Esophagus (tissue), 2 donors: ENCODE data around the gene SSRP1. TPM values are rescaled to one million over a fixed set of nuclear protein-coding genes. Genes with fewer than 3 reads are reported as not detected.

Experiments
- H3K27ac ChIP-seq, 2 donors: one replicate each; pipeline ENCODE4 v1.5.1; 2013; ENCODE audit warnings: low read depth in 2 of 2, mild to moderate bottlenecking in 2 of 2, inconsistent platforms in 1 of 2, low read length in 1 of 2, moderate library complexity in 1 of 2
- H3K27me3 ChIP-seq, 2 donors: one replicate each; pipeline ENCODE4 v1.6.1; 2013; ENCODE audit warnings: low read length in 2 of 2, control low read depth in 1 of 2, mild to moderate bottlenecking in 1 of 2; ENCODE audit not compliant: insufficient read depth in 2 of 2, control insufficient read depth in 1 of 2
- H3K36me3 ChIP-seq, 2 donors: one replicate each; pipeline ENCODE4 v1.6.1; 2013; ENCODE audit warnings: low read length in 1 of 2; ENCODE audit not compliant: control insufficient read depth in 2 of 2, insufficient read depth in 2 of 2
- H3K4me1 ChIP-seq, 2 donors: one replicate each; pipeline ENCODE4 v1.6.1; 2013; ENCODE audit warnings: low read length in 1 of 2; ENCODE audit not compliant: control insufficient read depth in 2 of 2, insufficient read depth in 2 of 2
- H3K4me3 ChIP-seq, 2 donors: one replicate each; pipeline ENCODE4 v1.5.1; 2013; ENCODE audit warnings: low read length in 2 of 2, mild to moderate bottlenecking in 2 of 2, low read depth in 1 of 2, moderate library complexity in 1 of 2
- H3K9me3 ChIP-seq, 2 donors: one replicate each; pipeline ENCODE4 v1.6.1; 2013; ENCODE audit warnings: mild to moderate bottlenecking in 2 of 2, low read depth in 1 of 2, low read length in 1 of 2, moderate library complexity in 1 of 2; ENCODE audit not compliant: control insufficient read depth in 2 of 2, insufficient read depth in 1 of 2
- WGBS, 2 donors: extraction: QIAGEN DNeasy Blood & Tissue Kit; methylation state at CpG; one replicate each; pipeline ENCODE4 v1.1.7; 2013; 5-methylcytosine and 5-hydroxymethylcytosine counted together
- polyA plus RNA-seq, 2 donors: library from polyadenylated mRNA; stranded (reverse); fragments of 200-250 nt; gene quantifications; one replicate each; pipeline ENCODE4 v1.2.3, GENCODE V29; 2013
- donor health status: healthy with polysubstance abuse.
- donor health status: Bipolar disorder and iron deficiency.

SSRP1 gene
- polyA plus RNA-seq, 2 donors = 18.8 to 67.4 TPM

GRCh38 chr11:57279116-57279515, 56.6 kb downstream of the SSRP1 start:
- Histone ChIP-seq H3K27ac (no peak overlapping the region), H3K9me3 (no peaks in the 10 kb centered on the region), H3K4me3 (no peak overlapping the region), H3K4me1 (peaks cover 0 to 6% of the 10 kb centered on the region in 2 donors), H3K36me3 (no peaks in the 10 kb centered on the region), H3K27me3 (no peaks in the 10 kb centered on the region)
- WGBS, 2 donors = 87 to 88% methylated on average over 5 of the region's 5 CpGs

DNA sequence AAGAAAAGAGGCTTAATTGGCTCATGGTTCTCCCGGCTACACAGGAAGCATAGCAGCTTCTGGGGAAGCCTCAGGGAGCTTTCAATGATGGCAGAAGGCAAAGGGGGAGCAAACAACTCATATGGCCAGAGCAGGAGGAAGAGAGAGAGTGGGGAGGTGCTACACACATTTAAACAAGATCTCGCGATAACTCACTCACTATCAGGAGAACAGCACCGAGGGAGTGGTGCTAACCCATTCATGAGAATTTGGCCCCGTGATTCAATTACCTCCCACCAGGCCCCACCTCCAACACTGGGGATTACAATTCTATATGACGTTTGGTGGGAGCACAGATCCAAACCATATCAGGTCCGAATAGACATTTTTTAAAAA, 57.0 kb downstream of the SSRP1 start:
- Histone ChIP-seq H3K9me3 (peaks cover 0 to 1% of the 10 kb centered on the region in 2 donors), H3K4me1 (peaks cover 0 to 2% of the 10 kb centered on the region in 2 donors), H3K36me3 (no peaks in the 10 kb centered on the region), H3K27ac (no peak overlapping the region), H3K4me3 (no peak overlapping the region), H3K27me3 (no peaks in the 10 kb centered on the region)
- 80 to 85% methylated on average over 7 of the region's 7 CpGs for WGBS, 2 donors

GRCh38 chr11:57277845-57278720, 57.6 kb downstream of the SSRP1 start:
- no peaks in the 10 kb centered on the region for H3K27me3 ChIP-seq
- H3K4me1 ChIP-seq = peaks cover 0 to 2% of the 10 kb centered on the region in 2 donors
- peaks cover 3 to 5% of the 10 kb centered on the region in 2 donors for H3K9me3 ChIP-seq
- WGBS, 2 donors = 9 to 10% methylated on average over 14 of the region's 14 CpGs
- H3K36me3 ChIP-seq = no peaks in the 10 kb centered on the region
- peak overlapping the region; percentile 45 to 67 for H3K27ac ChIP-seq
- no peak overlapping the region for H3K4me3 ChIP-seq

DNA sequence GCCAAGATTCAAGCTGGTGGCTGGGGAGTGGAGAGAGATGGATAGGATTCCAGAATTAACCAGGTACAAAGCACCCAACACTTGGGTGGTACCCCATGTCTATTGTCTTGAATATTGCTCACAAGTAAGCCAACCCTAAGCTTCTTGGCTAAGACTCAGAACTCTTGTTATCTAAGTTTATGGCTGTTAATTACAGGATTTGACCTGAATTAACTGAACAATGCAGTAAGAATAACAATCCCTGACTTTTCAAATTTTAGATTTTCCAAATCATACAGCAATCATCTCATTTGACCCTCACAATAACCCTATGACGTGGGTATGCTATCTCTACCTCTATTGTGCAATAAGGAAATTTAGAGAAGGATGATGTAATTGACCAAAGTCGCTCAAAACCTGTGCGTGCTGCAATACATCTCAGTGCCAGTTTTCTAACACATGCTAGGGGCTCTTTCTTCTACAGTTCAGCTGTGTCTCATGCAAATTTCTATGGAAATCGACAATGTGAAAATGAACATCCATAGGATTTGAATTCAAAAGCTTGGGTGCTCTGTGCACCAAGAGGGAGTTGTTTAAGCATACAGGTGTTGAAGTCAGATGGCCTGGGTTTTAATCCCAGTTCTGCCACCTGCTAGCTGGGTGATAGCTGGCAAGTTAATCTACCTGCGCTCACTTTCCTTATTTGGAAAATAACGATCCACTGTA, 58.6 kb downstream of the SSRP1 start:
- no peaks in the 10 kb centered on the region for H3K27me3 ChIP-seq
- H3K4me3 ChIP-seq = no peak overlapping the region
- H3K27ac ChIP-seq = peak overlapping the region; percentile 31 to 43
- peaks cover 0 to 2% of the 10 kb centered on the region in 2 donors for H3K4me1 ChIP-seq
- 43 to 49% methylated on average over 6 of the region's 6 CpGs for WGBS, 2 donors
- H3K9me3 ChIP-seq = peaks cover 4 to 5% of the 10 kb centered on the region in 2 donors
- H3K36me3 ChIP-seq = no peaks in the 10 kb centered on the region

DNA sequence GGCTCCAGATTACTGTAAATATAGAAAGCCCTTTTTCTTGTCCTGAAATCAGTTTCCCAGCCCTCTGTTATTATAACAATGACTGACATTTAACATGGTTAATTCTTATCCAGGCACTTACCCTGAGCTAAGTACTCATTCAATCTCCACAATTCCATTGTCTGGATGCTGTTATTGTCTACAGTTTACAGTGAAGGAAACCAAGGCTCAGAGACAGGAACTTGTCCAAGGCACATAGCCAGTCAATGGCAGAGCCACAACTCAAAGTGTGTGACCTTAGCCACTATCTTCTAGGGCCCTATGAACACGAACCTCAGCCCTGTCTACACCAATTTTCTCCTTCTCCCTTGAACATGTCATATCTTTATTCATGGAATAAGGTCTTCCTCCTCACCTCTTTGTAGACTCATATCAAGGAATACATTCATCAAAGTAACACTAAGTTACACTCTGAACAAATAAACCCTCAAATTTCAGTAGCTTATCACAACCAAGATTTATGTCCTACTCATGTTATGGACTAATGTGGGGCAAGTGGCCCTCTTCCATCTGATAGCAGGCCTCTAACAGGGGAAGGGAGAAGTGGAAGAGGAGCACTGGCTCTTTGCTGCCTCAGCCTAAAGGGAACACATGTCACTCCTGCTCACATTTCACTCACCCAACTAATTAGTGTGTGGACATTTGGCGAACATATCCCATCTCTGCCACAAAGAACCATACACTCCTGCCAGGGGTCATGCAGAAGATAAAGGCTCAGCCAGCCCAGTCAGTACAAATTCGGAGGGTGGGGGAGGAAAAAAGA, 59.3 kb downstream of the SSRP1 start:
- Histone ChIP-seq H3K27me3 (no peaks in the 10 kb centered on the region), H3K9me3 (peaks cover 4 to 5% of the 10 kb centered on the region in 2 donors), H3K4me1 (peaks cover 0 to 2% of the 10 kb centered on the region in 2 donors), H3K36me3 (no peaks in the 10 kb centered on the region), H3K27ac (peak overlapping the region in 1 of 2 donors; percentile 29), H3K4me3 (no peak overlapping the region)
- WGBS, 2 donors = 70 to 73% methylated on average over 3 of the region's 3 CpGs

Other genes starting within 250 kb of the SSRP1 start
- under 1 TPM; 0.02 to 0.04 TPM for gene LRRC55, start 153.9 kb downstream of the SSRP1 start, polyA plus RNA-seq
- gene APLNR, start 98.6 kb downstream of the SSRP1 start, polyA plus RNA-seq = under 1 TPM; 0.14 to 0.54 TPM
- 100 to 1,000 TPM; 114 to 249 TPM for gene TNKS1BP1, start 10.9 kb downstream of the SSRP1 start, polyA plus RNA-seq
- gene P2RX3, start 2.5 kb upstream of the SSRP1 start, polyA plus RNA-seq = not detected
- gene PRG3, start 45.3 kb upstream of the SSRP1 start, polyA plus RNA-seq = not detected
- under 1 TPM; 0.45 to 0.60 TPM for gene PRG2, start 54.8 kb upstream of the SSRP1 start, polyA plus RNA-seq
- gene SLC43A3, start 91.2 kb upstream of the SSRP1 start, polyA plus RNA-seq = 10 to 100 TPM; 24.0 to 28.9 TPM
- under 1 TPM; 0.20 to 0.49 TPM for gene RTN4RL2, start 124.6 kb upstream of the SSRP1 start, polyA plus RNA-seq
- 1 to 10 TPM; 2.5 to 3.7 TPM for gene SLC43A1, start 179.8 kb upstream of the SSRP1 start, polyA plus RNA-seq
- gene TIMM10, start 194.9 kb upstream of the SSRP1 start, polyA plus RNA-seq = 10 to 100 TPM; 38.8 to 61.6 TPM
- gene SMTNL1, start 201.7 kb upstream of the SSRP1 start, polyA plus RNA-seq = not detected
- gene UBE2L6, start 231.8 kb upstream of the SSRP1 start, polyA plus RNA-seq = 10 to 100 TPM; 10.3 to 28.1 TPM